Esophagus muscularis mucosa (tissue), 3 donors: ENCODE results near the gene MRPS16.

Source experiments
- POLR2A ChIP-seq: fragments of 450-650 bp; IDR thresholded peaks from one replicate; pipeline ENCODE4 v1.6.1; 2017; ENCODE audit warnings: antibody characterized with exemption, moderate library complexity, mild to moderate bottlenecking, low read depth
- POLR2AphosphoS5 ChIP-seq, 2 donors: sonication (generic); formaldehyde crosslinking; IDR thresholded peaks; one replicate each; pipeline ENCODE4 v1.6.1; 2017; ENCODE audit warnings: antibody characterized with exemption in 2 of 2
- TF ChIP-seq, protein P1 (sequence below), 3 experiments: fragments of 200-600 bp in 2 of 3; fragments of 450-650 bp in 1 of 3; sonication (generic) in 2 of 3; IDR thresholded peaks; one replicate each; pipeline ENCODE4 v1.5.1; 2017 to 2019; ENCODE audit warnings: antibody characterized with exemption in 3 of 3, mild to moderate bottlenecking in 2 of 3, moderate library complexity in 1 of 3

DNA sequence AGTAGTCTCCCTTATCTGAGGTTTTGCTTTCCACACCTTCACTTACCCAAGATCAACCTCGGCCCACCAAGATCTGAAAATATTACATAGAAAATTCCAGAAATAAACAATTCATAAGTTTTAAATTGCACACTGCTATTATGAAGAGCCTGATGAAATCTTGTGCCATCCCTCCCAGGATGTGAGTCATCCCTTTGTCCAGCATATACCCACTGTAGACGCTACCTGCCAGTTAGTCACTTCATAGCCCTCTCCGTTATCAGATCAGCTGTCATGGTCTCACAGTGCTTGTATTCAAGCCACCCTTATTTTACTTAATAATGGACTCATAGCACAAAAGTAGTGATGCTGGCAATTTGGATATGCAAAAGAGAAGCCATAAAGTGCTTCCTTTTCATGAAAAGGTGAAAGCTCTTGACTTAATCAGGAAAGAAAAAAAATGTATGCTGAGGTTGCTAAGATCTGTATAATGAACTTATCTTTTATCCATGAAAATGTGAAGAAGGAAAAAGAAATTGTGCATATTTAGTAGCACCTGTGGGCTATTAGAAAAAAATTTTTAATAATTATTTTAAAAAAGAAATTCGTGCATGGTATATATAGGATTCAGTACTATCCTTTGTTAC is 9.8 kb upstream of the MRPS16 start:
- TF ChIP-seq, protein P1, sequence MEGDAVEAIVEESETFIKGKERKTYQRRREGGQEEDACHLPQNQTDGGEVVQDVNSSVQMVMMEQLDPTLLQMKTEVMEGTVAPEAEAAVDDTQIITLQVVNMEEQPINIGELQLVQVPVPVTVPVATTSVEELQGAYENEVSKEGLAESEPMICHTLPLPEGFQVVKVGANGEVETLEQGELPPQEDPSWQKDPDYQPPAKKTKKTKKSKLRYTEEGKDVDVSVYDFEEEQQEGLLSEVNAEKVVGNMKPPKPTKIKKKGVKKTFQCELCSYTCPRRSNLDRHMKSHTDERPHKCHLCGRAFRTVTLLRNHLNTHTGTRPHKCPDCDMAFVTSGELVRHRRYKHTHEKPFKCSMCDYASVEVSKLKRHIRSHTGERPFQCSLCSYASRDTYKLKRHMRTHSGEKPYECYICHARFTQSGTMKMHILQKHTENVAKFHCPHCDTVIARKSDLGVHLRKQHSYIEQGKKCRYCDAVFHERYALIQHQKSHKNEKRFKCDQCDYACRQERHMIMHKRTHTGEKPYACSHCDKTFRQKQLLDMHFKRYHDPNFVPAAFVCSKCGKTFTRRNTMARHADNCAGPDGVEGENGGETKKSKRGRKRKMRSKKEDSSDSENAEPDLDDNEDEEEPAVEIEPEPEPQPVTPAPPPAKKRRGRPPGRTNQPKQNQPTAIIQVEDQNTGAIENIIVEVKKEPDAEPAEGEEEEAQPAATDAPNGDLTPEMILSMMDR (IDR thresholded peaks at IDR 0.05), result no peak
- TF ChIP-seq POLR2A (no peak), POLR2AphosphoS5 (IDR thresholded peaks at IDR 0.05) (no peak)
